PC-9 (cell line): ENCODE data around the gene OSBPL6. TPM values are rescaled to one million over a fixed set of nuclear protein-coding genes. Genes with fewer than 3 reads are reported as not detected.
A peak's percentile ranks its signal among the peaks of the same experiment; 100 is the strongest.

Experiments used
- BruUV-seq: library from RNA; stranded (reverse); fragments of 400-500 nt; replicated peaks from 2 replicates; lab custom pipeline; 2021; lab: Mats Ljungman, UMichigan
- CTCF ChIA-PET: fragments of 300-600 bp; sonication (Branson Sonifier 250); formaldehyde crosslinking; loops from one replicate; lab custom pipeline; 2022; ENCODE audit warnings: antibody characterized with exemption; lab: Charles Lee
- POLR2A ChIA-PET: fragments of 300-600 bp; sonication (Branson Sonifier 250); formaldehyde crosslinking; loops from one replicate; lab custom pipeline; 2022; ENCODE audit warnings: antibody characterized with exemption; ENCODE audit not compliant: unreplicated experiment; lab: Charles Lee
- DNase-seq, 2 experiments: peaks; one replicate each; pipeline versions ENCODE4 v3.0.0 to v3.0.0-alpha.2; 2015 to 2022; ENCODE audit warnings: mixed read lengths in 1 of 2
- H2AFZ ChIP-seq: fragments of 200-600 bp; sonication (generic); 2 replicates; pipeline ENCODE4 v1.8.1; 2017; ENCODE audit warnings: antibody characterized with exemption
- H3F3A ChIP-seq: fragments of 200-600 bp; sonication (generic); 2 replicates; pipeline ENCODE4 v1.8.1; 2017; ENCODE audit warnings: antibody characterized with exemption, mild to moderate bottlenecking, low read depth; ENCODE audit not compliant: insufficient read depth
- H3K27ac ChIP-seq: fragments of 200-600 bp; sonication (generic); 2 replicates; pipeline ENCODE4 v1.6.1; 2016; ENCODE audit warnings: mixed run types
- H3K27me3 ChIP-seq: fragments of 200-600 bp; sonication (generic); 2 replicates; pipeline ENCODE4 v1.6.1; 2016; ENCODE audit warnings: low read depth, mixed run types; ENCODE audit not compliant: insufficient read depth
- H3K36me3 ChIP-seq: fragments of 200-600 bp; sonication (generic); 2 replicates; pipeline ENCODE4 v1.6.1; 2016; ENCODE audit warnings: low read depth, mixed run types
- H3K4me1 ChIP-seq: fragments of 200-600 bp; sonication (generic); replicated peaks from 2 replicates; pipeline ENCODE4 v1.6.1; 2016; ENCODE audit warnings: mixed run types; ENCODE audit not compliant: insufficient read depth
- H3K4me2 ChIP-seq: fragments of 200-600 bp; sonication (generic); 2 replicates; pipeline ENCODE4 v1.6.1; 2017; ENCODE audit warnings: mixed run types
- H3K4me3 ChIP-seq: fragments of 200-600 bp; sonication (generic); 2 replicates; pipeline ENCODE4 v1.6.1; 2016; ENCODE audit warnings: mixed run types
- H3K79me2 ChIP-seq: fragments of 200-600 bp; sonication (generic); 2 replicates; pipeline ENCODE4 v1.6.1; 2017; ENCODE audit warnings: low read depth, mixed run types
- H3K9me2 ChIP-seq: fragments of 200-600 bp; sonication (generic); 2 replicates; pipeline ENCODE4 v1.8.1; 2017; ENCODE audit warnings: mild to moderate bottlenecking; ENCODE audit not compliant: insufficient read depth
- H3K9me3 ChIP-seq: fragments of 200-600 bp; sonication (generic); 2 replicates; pipeline ENCODE4 v1.8.1; 2016; ENCODE audit warnings: low read depth; ENCODE audit not compliant: insufficient read depth
- H4K20me1 ChIP-seq: fragments of 200-600 bp; sonication (generic); 2 replicates; pipeline ENCODE4 v1.8.1; 2017; ENCODE audit not compliant: insufficient read depth
- EZH2 ChIP-seq: fragments of 200-600 bp; sonication (generic); IDR thresholded peaks from 2 replicates; pipeline ENCODE4 v1.8.0; 2017; ENCODE audit warnings: antibody characterized with exemption, low read depth
- intact Hi-C: fragments of 100-400 bp; cut with micrococcal nuclease; formaldehyde crosslinking; loops from one replicate; pipeline ENCODE4 v1.10.0; 2022; ENCODE audit not compliant: unreplicated experiment
- total RNA-seq: library from RNA; stranded (reverse); gene quantifications from 2 replicates; pipeline ENCODE4 v1.2.3, GENCODE V29; 2021
- TF ChIP-seq, protein P1 (sequence below): fragments of 200-600 bp; sonication (generic); conservative IDR thresholded peaks from 2 replicates; pipeline ENCODE4 v1.6.1; 2017; ENCODE audit warnings: mixed run types, antibody characterized with exemption, mild to moderate bottlenecking, moderate library complexity

Gene OSBPL6
- total RNA-seq, 1 experiment from 2014 or later: 2.6 TPM

DNA sequence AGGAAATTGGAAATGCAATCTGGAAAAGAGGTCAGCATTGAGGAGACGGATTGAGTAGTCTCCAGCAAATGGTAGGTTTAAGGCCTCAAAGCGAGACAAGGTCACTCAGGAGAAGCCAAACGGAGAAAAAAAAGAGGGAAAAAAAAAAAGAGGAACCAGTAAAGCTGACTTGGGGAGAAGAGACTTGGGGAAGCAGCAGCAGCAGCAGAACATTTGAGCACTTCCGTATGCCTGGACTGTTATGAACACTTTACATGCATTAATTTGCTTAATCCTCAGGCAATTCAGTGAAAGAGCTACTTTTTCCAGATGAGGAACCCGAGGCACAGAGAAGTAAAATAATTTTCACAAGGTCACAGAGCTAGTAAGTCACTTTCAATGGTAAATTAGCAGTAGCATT, 81.3 kb downstream of the OSBPL6 start:
- H3K9me2 ChIP-seq: no peaks in the 10 kb centered on the region
- TF ChIP-seq, protein P1, sequence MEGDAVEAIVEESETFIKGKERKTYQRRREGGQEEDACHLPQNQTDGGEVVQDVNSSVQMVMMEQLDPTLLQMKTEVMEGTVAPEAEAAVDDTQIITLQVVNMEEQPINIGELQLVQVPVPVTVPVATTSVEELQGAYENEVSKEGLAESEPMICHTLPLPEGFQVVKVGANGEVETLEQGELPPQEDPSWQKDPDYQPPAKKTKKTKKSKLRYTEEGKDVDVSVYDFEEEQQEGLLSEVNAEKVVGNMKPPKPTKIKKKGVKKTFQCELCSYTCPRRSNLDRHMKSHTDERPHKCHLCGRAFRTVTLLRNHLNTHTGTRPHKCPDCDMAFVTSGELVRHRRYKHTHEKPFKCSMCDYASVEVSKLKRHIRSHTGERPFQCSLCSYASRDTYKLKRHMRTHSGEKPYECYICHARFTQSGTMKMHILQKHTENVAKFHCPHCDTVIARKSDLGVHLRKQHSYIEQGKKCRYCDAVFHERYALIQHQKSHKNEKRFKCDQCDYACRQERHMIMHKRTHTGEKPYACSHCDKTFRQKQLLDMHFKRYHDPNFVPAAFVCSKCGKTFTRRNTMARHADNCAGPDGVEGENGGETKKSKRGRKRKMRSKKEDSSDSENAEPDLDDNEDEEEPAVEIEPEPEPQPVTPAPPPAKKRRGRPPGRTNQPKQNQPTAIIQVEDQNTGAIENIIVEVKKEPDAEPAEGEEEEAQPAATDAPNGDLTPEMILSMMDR: no peak
- no peak for TF ChIP-seq EZH2
- BruUV-seq: no TSS peak
- intact Hi-C loops: loop anchor here (5.0 kb wide), 1 partner anchor 78 kb away; no protein-coding TSS in a partner anchor
- no peaks in the 10 kb centered on the region for H3K4me1 ChIP-seq
- H4K20me1 ChIP-seq: no peaks in the 10 kb centered on the region
- H3K27me3 ChIP-seq: no peaks in the 10 kb centered on the region
- DNase-seq: no peak
- no peak overlapping the region for H3K4me3 ChIP-seq
- H3F3A ChIP-seq: no peaks in the 10 kb centered on the region
- POLR2A ChIA-PET: interaction anchor here (0.6 kb wide), 1 partner anchor 364 kb away, joined by 7 read pairs; no protein-coding TSS in a partner anchor
- CTCF ChIA-PET: interaction anchor here (0.6 to 1.0 kb wide), 2 partner anchors 14 to 80 kb away, joined by 4 to 8 read pairs; no protein-coding TSS in a partner anchor
- H3K4me2 ChIP-seq: no peak overlapping the region
- no peak overlapping the region for H2AFZ ChIP-seq
- no peaks in the 10 kb centered on the region for H3K9me3 ChIP-seq
- no peak overlapping the region for H3K27ac ChIP-seq
- no peaks in the 10 kb centered on the region for H3K36me3 ChIP-seq
- no peaks in the 10 kb centered on the region for H3K79me2 ChIP-seq

DNA sequence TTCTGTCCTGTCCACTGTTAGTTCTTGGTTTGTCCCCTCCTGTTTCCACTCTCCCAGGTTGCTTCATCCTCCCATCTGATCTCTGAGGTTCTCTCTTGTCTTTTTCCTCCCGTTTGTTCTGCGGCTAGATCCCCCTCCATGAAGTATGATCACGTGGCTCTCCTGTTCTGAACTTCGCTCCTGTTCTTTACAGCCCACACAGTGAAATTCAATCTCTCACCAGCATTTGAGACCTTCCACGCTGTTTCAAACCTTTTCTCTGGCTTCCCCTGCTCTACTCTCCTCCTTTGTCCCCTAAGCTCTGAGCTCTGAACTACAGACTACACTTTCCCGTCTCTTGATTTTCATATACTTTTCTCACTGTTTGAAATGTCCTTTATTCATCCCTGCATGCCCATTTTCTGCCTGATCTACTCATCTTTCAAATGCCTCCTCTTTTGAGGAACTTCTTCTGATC, 83.5 kb downstream of the OSBPL6 start:
- no peak for TF ChIP-seq EZH2
- TF ChIP-seq, protein P1: no peak
- no peak for DNase-seq
- no peak overlapping the region for H3K27ac ChIP-seq
- 0 out of 2 replicates have a peak, but pooled peaks cover 7% of the 10 kb centered on the region for H3K4me1 ChIP-seq
- BruUV-seq: no TSS peak
- ChIA-PET CTCF (no interaction called here), POLR2A (no interaction called here)
- no peak overlapping the region for H3K4me2 ChIP-seq
- H3K36me3 ChIP-seq: no peaks in the 10 kb centered on the region
- H3K27me3 ChIP-seq: no peaks in the 10 kb centered on the region
- no peaks in the 10 kb centered on the region for H4K20me1 ChIP-seq
- no peaks in the 10 kb centered on the region for H3K79me2 ChIP-seq
- H3F3A ChIP-seq: no peaks in the 10 kb centered on the region
- H2AFZ ChIP-seq: no peak overlapping the region
- no peaks in the 10 kb centered on the region for H3K9me2 ChIP-seq
- intact Hi-C loops: loop anchor here (5.0 kb wide), 1 partner anchor 80 kb away; no protein-coding TSS in a partner anchor
- H3K4me3 ChIP-seq: no peak overlapping the region
- no peaks in the 10 kb centered on the region for H3K9me3 ChIP-seq

DNA sequence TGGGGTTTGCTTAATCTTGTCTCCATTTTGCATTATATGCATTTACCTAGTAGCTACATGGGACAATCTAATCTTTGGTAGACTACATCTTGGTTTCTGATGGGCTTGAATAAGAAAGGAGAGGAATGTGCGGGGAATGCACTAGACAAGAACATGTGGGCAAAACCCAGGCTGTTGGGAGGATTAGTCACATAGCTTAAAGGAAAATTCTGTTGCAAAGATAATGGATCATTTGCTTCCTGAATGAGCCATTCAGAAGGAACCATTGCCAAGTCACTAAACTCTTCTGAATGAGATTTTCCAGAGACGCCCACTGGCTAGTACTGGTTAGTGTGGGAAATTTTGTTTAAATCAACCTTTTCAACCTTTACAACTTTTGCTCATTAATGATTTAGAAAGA, 84.8 kb downstream of the OSBPL6 start:
- H3K9me3 ChIP-seq: no peaks in the 10 kb centered on the region
- H3K79me2 ChIP-seq: no peaks in the 10 kb centered on the region
- no peak overlapping the region for H3K4me2 ChIP-seq
- no peak for TF ChIP-seq EZH2
- TF ChIP-seq, protein P1: no peak
- no peak overlapping the region for H3K4me3 ChIP-seq
- H3K27me3 ChIP-seq: no peaks in the 10 kb centered on the region
- H3F3A ChIP-seq: no peaks in the 10 kb centered on the region
- ChIA-PET POLR2A (interaction anchor here (0.6 to 0.8 kb wide), 4 partner anchors 20 to 1760 kb away, joined by 3 to 12 read pairs (median 4); partner anchors contain the start of gene PLEKHA3), CTCF (interaction anchor here (0.6 kb wide), 2 partner anchors 349 to 1111 kb away, joined by 3 to 6 read pairs; no protein-coding TSS in a partner anchor)
- H3K9me2 ChIP-seq: no peaks in the 10 kb centered on the region
- DNase-seq: peak; percentile 35 to 51
- no TSS peak for BruUV-seq
- no peaks in the 10 kb centered on the region for H4K20me1 ChIP-seq
- intact Hi-C loops: loop anchor here (5.0 kb wide), 1 partner anchor 82 kb away; no protein-coding TSS in a partner anchor
- no peaks in the 10 kb centered on the region for H3K36me3 ChIP-seq
- H2AFZ ChIP-seq: no peak overlapping the region
- no peak overlapping the region for H3K27ac ChIP-seq
- H3K4me1 ChIP-seq: 0 out of 2 replicates have a peak, but pooled peaks cover 7% of the 10 kb centered on the region
